HG03469 (cell line): ENCODE measurements around the gene KCTD19.

Experiments
- ATAC-seq: cut with Tn5 transposase; IDR thresholded peaks from one replicate; pipeline ENCODE4 v1.9.1; 2021; ENCODE audit warnings: mild to moderate bottlenecking, moderate library complexity, moderate number of reproducible peaks; ENCODE audit not compliant: unreplicated experiment

KCTD19 gene

GRCh38 chr16:67283826-67284555, 42.5 kb downstream of the KCTD19 start:
- no peak for ATAC-seq

- no peak for ATAC-seq
Measured at GRCh38 chr16:67283039-67283825, 43.3 kb downstream of the KCTD19 start.

GRCh38 chr16:67282447-67282805, 44.1 kb downstream of the KCTD19 start:
- ATAC-seq: no peak

GRCh38 chr16:67281536-67282446, 44.8 kb downstream of the KCTD19 start:
- no peak for ATAC-seq

GRCh38 chr16:67280090-67281015, 46.2 kb downstream of the KCTD19 start:
- ATAC-seq: no peak

- no peak for ATAC-seq
Measured at GRCh38 chr16:67279296-67280089, 47.0 kb downstream of the KCTD19 start, which contains the start of gene PLEKHG4. TSS of gene PLEKHG4 (plus strand) at chr16:67279532. CDS start at chr16:67280045, 513 bp downstream.

GRCh38 chr16:67278773-67279295, 47.7 kb downstream of the KCTD19 start:
- ATAC-seq: no peak

GRCh38 chr16:67277999-67278772, 48.4 kb downstream of the KCTD19 start:
- ATAC-seq: no peak

- ATAC-seq: no peak
Measured at GRCh38 chr16:67277294-67277998, 49.1 kb downstream of the KCTD19 start.

- no peak for ATAC-seq
Measured at GRCh38 chr16:67275321-67275720, 51.2 kb downstream of the KCTD19 start.

GRCh38 chr16:67271446-67271845, 55.1 kb downstream of the KCTD19 start:
- no peak for ATAC-seq

- no peak for ATAC-seq
Measured at GRCh38 chr16:67270931-67271338, 55.6 kb downstream of the KCTD19 start.

GRCh38 chr16:67269766-67270165, 56.8 kb downstream of the KCTD19 start:
- no peak for ATAC-seq

GRCh38 chr16:67268136-67268579, 58.4 kb downstream of the KCTD19 start:
- no peak for ATAC-seq

- no peak for ATAC-seq
Measured at GRCh38 chr16:67265834-67266233, 60.7 kb downstream of the KCTD19 start.

- ATAC-seq: no peak
Measured at GRCh38 chr16:67264866-67265265, 61.7 kb downstream of the KCTD19 start.

GRCh38 chr16:67264277-67264676, 62.3 kb downstream of the KCTD19 start:
- no peak for ATAC-seq

GRCh38 chr16:67263201-67263600, 63.3 kb downstream of the KCTD19 start:
- no peak for ATAC-seq
